ENCODE data around the gene NAV2.

NAV2 gene

GRCh38 chr11:19935507-19935906 lies 222.9 kb downstream of the NAV2 start:
- no peak overlapping the region for H3K4me3 Mint-ChIP-seq
- no peak overlapping the region for H3K27ac Mint-ChIP-seq
- H3K4me1 Mint-ChIP-seq: no peaks in the 10 kb centered on the region
- no peak for DNase-seq
- ATAC-seq: no peak
- no peaks in the 10 kb centered on the region for H3K9me3 Mint-ChIP-seq
- H3K36me3 Mint-ChIP-seq (ENCODE audit: low read depth): no peaks in the 10 kb centered on the region
- no peaks in the 10 kb centered on the region for H3K27me3 Mint-ChIP-seq

- Mint-ChIP-seq H3K4me3 (no peak overlapping the region), H3K9me3 (no peaks in the 10 kb centered on the region), H3K27ac (no peak overlapping the region), H3K36me3 (ENCODE audit: low read depth) (no peaks in the 10 kb centered on the region), H3K27me3 (peaks cover 2% of the 10 kb centered on the region), H3K4me1 (no peaks in the 10 kb centered on the region)
- DNase-seq: no peak
- ATAC-seq: no peak
These were observed 223.8 kb downstream of the NAV2 start for GRCh38 chr11:19936461-19936860.

GRCh38 chr11:19938169-19938856 lies 225.7 kb downstream of the NAV2 start:
- H3K27me3 Mint-ChIP-seq: peaks cover 2% of the 10 kb centered on the region
- no peak overlapping the region for H3K27ac Mint-ChIP-seq
- H3K36me3 Mint-ChIP-seq (ENCODE audit: low read depth): no peaks in the 10 kb centered on the region
- no peak overlapping the region for H3K4me3 Mint-ChIP-seq
- no peaks in the 10 kb centered on the region for H3K9me3 Mint-ChIP-seq
- ATAC-seq (peak; percentile 43), DNase-seq (peak; percentile 59)
- H3K4me1 Mint-ChIP-seq: no peaks in the 10 kb centered on the region

GRCh38 chr11:19938866-19939265 lies 226.2 kb downstream of the NAV2 start:
- no peaks in the 10 kb centered on the region for H3K36me3 Mint-ChIP-seq (ENCODE audit: low read depth)
- peaks cover 2% of the 10 kb centered on the region for H3K27me3 Mint-ChIP-seq
- ATAC-seq: no peak

GRCh38 chr11:19939415-19939929 lies 226.8 kb downstream of the NAV2 start:
- Mint-ChIP-seq H3K4me3 (no peak overlapping the region), H3K27me3 (peaks cover 4% of the 10 kb centered on the region), H3K4me1 (no peaks in the 10 kb centered on the region), H3K36me3 (ENCODE audit: low read depth) (no peaks in the 10 kb centered on the region), H3K27ac (no peak overlapping the region), H3K9me3 (no peaks in the 10 kb centered on the region)
- DNase-seq: no peak
- ATAC-seq: no peak

More at GRCh38 chr11:19938866-19939265, 226.2 kb downstream of the NAV2 start:
- H3K4me3 Mint-ChIP-seq: no peak overlapping the region
- no peaks in the 10 kb centered on the region for H3K4me1 Mint-ChIP-seq
- no peak overlapping the region for H3K27ac Mint-ChIP-seq
- H3K9me3 Mint-ChIP-seq: no peaks in the 10 kb centered on the region
- no peak for DNase-seq

GRCh38 chr11:19940831-19941230 lies 228.2 kb downstream of the NAV2 start:
- H3K27me3 Mint-ChIP-seq: peaks cover 5% of the 10 kb centered on the region
- no peak overlapping the region for H3K27ac Mint-ChIP-seq
- no peaks in the 10 kb centered on the region for H3K4me1 Mint-ChIP-seq
- H3K9me3 Mint-ChIP-seq: no peaks in the 10 kb centered on the region
- no peak overlapping the region for H3K4me3 Mint-ChIP-seq
- ATAC-seq (no peak), DNase-seq (no peak)
- H3K36me3 Mint-ChIP-seq (ENCODE audit: low read depth): no peaks in the 10 kb centered on the region

GRCh38 chr11:19946681-19947080 lies 234.0 kb downstream of the NAV2 start:
- Mint-ChIP-seq H3K9me3 (no peaks in the 10 kb centered on the region), H3K27me3 (peaks cover 9% of the 10 kb centered on the region), H3K4me1 (peaks cover 4% of the 10 kb centered on the region), H3K36me3 (ENCODE audit: low read depth) (no peaks in the 10 kb centered on the region), H3K27ac (no peak overlapping the region), H3K4me3 (no peak overlapping the region)
- ATAC-seq (no peak), DNase-seq (no peak)

- Mint-ChIP-seq H3K9me3 (no peaks in the 10 kb centered on the region), H3K36me3 (ENCODE audit: low read depth) (no peaks in the 10 kb centered on the region), H3K4me3 (no peak overlapping the region), H3K4me1 (peaks cover 8% of the 10 kb centered on the region), H3K27ac (no peak overlapping the region), H3K27me3 (peaks cover 10% of the 10 kb centered on the region)
- ATAC-seq (no peak), DNase-seq (no peak)
These were observed 235.0 kb downstream of the NAV2 start for GRCh38 chr11:19947537-19948114.

GRCh38 chr11:19949606-19950005 lies 237.0 kb downstream of the NAV2 start:
- peaks cover 9% of the 10 kb centered on the region for H3K4me1 Mint-ChIP-seq
- H3K27ac Mint-ChIP-seq: no peak overlapping the region
- ATAC-seq: no peak
- H3K36me3 Mint-ChIP-seq (ENCODE audit: low read depth): no peaks in the 10 kb centered on the region
- no peak overlapping the region for H3K4me3 Mint-ChIP-seq
- peaks cover 19% of the 10 kb centered on the region for H3K27me3 Mint-ChIP-seq
- no peak for DNase-seq
- H3K9me3 Mint-ChIP-seq: no peaks in the 10 kb centered on the region

GRCh38 chr11:19951558-19952115 lies 239.0 kb downstream of the NAV2 start:
- DNase-seq: no peak
- Mint-ChIP-seq H3K36me3 (ENCODE audit: low read depth) (no peaks in the 10 kb centered on the region), H3K27me3 (peaks cover 31% of the 10 kb centered on the region), H3K4me3 (peak overlapping the region; percentile 18), H3K4me1 (peaks cover 10% of the 10 kb centered on the region), H3K27ac (no peak overlapping the region), H3K9me3 (no peaks in the 10 kb centered on the region)
- no peak for ATAC-seq

GRCh38 chr11:19952116-19952605 lies 239.5 kb downstream of the NAV2 start:
- Mint-ChIP-seq H3K27me3 (peaks cover 34% of the 10 kb centered on the region), H3K4me3 (no peak overlapping the region), H3K4me1 (peaks cover 10% of the 10 kb centered on the region), H3K9me3 (no peaks in the 10 kb centered on the region), H3K36me3 (ENCODE audit: low read depth) (no peaks in the 10 kb centered on the region), H3K27ac (no peak overlapping the region)
- no peak for DNase-seq
- no peak for ATAC-seq

GRCh38 chr11:19952911-19953310 lies 240.3 kb downstream of the NAV2 start:
- Mint-ChIP-seq H3K9me3 (no peaks in the 10 kb centered on the region), H3K4me1 (peaks cover 10% of the 10 kb centered on the region), H3K4me3 (no peak overlapping the region), H3K27me3 (peaks cover 31% of the 10 kb centered on the region), H3K27ac (no peak overlapping the region), H3K36me3 (ENCODE audit: low read depth) (no peaks in the 10 kb centered on the region)
- ATAC-seq (no peak), DNase-seq (no peak)

- peaks cover 10% of the 10 kb centered on the region for H3K4me1 Mint-ChIP-seq
- H3K36me3 Mint-ChIP-seq (ENCODE audit: low read depth): no peaks in the 10 kb centered on the region
- no peaks in the 10 kb centered on the region for H3K9me3 Mint-ChIP-seq
- no peak overlapping the region for H3K27ac Mint-ChIP-seq
- ATAC-seq (no peak), DNase-seq (no peak)
- peaks cover 33% of the 10 kb centered on the region for H3K27me3 Mint-ChIP-seq
- H3K4me3 Mint-ChIP-seq: no peak overlapping the region
These were observed 240.7 kb downstream of the NAV2 start for GRCh38 chr11:19953336-19953735.

- Mint-ChIP-seq H3K9me3 (no peaks in the 10 kb centered on the region), H3K4me1 (peaks cover 10% of the 10 kb centered on the region), H3K36me3 (ENCODE audit: low read depth) (no peaks in the 10 kb centered on the region), H3K27me3 (peaks cover 36% of the 10 kb centered on the region), H3K27ac (no peak overlapping the region), H3K4me3 (no peak overlapping the region)
- ATAC-seq (no peak), DNase-seq (no peak)
These were observed 241.3 kb downstream of the NAV2 start for GRCh38 chr11:19953909-19954308.

GRCh38 chr11:19954899-19955298 lies 242.3 kb downstream of the NAV2 start:
- no peak overlapping the region for H3K4me3 Mint-ChIP-seq
- peaks cover 41% of the 10 kb centered on the region for H3K27me3 Mint-ChIP-seq
- ATAC-seq: no peak
- peaks cover 10% of the 10 kb centered on the region for H3K4me1 Mint-ChIP-seq
- H3K27ac Mint-ChIP-seq: no peak overlapping the region
- H3K9me3 Mint-ChIP-seq: no peaks in the 10 kb centered on the region
- no peaks in the 10 kb centered on the region for H3K36me3 Mint-ChIP-seq (ENCODE audit: low read depth)
- DNase-seq: no peak

Data from activated naive CD8-positive, alpha-beta T cell treated with anti-CD3 and anti-CD28 coated beads, Interleukin-2, amount 50 U/mL, for 24 hours (primary cell).